PFSK-1 (cell line): ENCODE measurements around the gene MAN2B2.

Source experiments
- FOXP2 ChIP-seq: optimal IDR thresholded peaks from 2 replicates; pipeline ENCODE3; 2011; ENCODE audit warnings: borderline replicate concordance, control low read depth, inconsistent platforms; ENCODE audit not compliant: insufficient read depth; ENCODE audit errors: extremely low read length, extremely low read depth
- POLR2AphosphoS5 ChIP-seq: IDR thresholded peaks from 2 replicates; pipeline ENCODE4 v1.6.1; 2012; ENCODE audit warnings: low read depth, mild to moderate bottlenecking, control low read depth, low read length, moderate library complexity
- SIN3A ChIP-seq: IDR thresholded peaks from 2 replicates; pipeline ENCODE4 v1.6.1; 2012; ENCODE audit warnings: mild to moderate bottlenecking, low read length, moderate library complexity, borderline replicate concordance; ENCODE audit not compliant: insufficient read depth
- TAF1 ChIP-seq: IDR thresholded peaks from 2 replicates; pipeline ENCODE4 v1.6.1; 2012; ENCODE audit warnings: low read length, control low read depth, borderline replicate concordance; ENCODE audit not compliant: insufficient read depth
- TF ChIP-seq, protein P1 (sequence below), 2 experiments: IDR thresholded peaks; 2 replicates each; pipeline versions ENCODE4 v1.6.1 to v1.8.0; 2011 to 2012; ENCODE audit warnings: low read depth in 2 of 2, low read length in 2 of 2, control low read depth in 1 of 2, inconsistent platforms in 1 of 2, mild to moderate bottlenecking in 1 of 2, moderate library complexity in 1 of 2; ENCODE audit not compliant: insufficient read depth in 1 of 2

MAN2B2 gene

DNA sequence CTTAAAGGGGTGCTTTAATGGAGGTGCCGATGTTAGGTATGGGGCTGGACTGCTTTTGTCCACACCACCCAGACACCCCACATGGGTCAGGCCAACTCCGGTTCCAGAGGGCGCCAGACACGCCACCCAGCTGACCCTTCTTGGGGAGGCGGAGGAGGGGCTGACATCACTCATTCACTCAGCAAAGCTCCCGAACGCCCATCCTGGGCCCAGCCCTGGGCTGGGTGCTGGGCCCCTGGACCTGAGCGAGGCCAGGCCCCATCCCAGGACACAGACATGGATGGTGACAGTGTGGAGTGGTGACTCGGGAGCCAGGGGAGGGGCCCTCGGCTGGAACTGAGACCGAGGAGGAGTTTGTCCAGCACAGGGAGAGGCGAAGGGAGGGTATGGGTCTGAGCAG lies 28.1 kb downstream of the MAN2B2 start:
- TF ChIP-seq, protein P1, sequence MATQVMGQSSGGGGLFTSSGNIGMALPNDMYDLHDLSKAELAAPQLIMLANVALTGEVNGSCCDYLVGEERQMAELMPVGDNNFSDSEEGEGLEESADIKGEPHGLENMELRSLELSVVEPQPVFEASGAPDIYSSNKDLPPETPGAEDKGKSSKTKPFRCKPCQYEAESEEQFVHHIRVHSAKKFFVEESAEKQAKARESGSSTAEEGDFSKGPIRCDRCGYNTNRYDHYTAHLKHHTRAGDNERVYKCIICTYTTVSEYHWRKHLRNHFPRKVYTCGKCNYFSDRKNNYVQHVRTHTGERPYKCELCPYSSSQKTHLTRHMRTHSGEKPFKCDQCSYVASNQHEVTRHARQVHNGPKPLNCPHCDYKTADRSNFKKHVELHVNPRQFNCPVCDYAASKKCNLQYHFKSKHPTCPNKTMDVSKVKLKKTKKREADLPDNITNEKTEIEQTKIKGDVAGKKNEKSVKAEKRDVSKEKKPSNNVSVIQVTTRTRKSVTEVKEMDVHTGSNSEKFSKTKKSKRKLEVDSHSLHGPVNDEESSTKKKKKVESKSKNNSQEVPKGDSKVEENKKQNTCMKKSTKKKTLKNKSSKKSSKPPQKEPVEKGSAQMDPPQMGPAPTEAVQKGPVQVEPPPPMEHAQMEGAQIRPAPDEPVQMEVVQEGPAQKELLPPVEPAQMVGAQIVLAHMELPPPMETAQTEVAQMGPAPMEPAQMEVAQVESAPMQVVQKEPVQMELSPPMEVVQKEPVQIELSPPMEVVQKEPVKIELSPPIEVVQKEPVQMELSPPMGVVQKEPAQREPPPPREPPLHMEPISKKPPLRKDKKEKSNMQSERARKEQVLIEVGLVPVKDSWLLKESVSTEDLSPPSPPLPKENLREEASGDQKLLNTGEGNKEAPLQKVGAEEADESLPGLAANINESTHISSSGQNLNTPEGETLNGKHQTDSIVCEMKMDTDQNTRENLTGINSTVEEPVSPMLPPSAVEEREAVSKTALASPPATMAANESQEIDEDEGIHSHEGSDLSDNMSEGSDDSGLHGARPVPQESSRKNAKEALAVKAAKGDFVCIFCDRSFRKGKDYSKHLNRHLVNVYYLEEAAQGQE (IDR thresholded peaks at IDR 0.05; ENCODE audit: insufficient read depth in 1 of 2, low read depth in 2 of 2, low read length in 2 of 2): no peak
- no peak for TF ChIP-seq FOXP2
- TF ChIP-seq POLR2AphosphoS5: no peak
- TF ChIP-seq SIN3A: no peak
- TF ChIP-seq TAF1: no peak

DNA sequence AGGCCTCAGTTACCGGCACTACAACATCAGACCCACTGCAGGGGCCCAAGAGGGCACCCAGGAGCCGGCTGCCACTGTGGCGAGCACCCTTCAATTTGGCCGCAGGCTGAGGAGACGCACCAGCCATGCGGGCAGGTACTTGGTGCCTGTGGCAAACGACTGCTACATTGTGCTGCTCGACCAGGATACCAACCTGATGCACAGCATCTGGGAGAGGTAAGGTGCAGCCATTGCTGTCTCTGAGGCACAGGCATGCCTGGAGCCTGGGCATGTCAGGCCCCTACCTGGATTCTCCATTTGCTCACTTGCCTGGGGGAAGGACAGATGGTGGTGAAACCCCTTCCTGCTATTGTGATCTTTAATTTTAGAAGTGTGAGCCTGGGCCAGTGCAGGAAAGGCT lies 30.1 kb downstream of the MAN2B2 start:
- no peak for TF ChIP-seq SIN3A
- TF ChIP-seq, protein P1 (IDR thresholded peaks at IDR 0.05; ENCODE audit: insufficient read depth in 1 of 2, low read depth in 2 of 2, low read length in 2 of 2): no peak
- no peak for TF ChIP-seq TAF1
- TF ChIP-seq POLR2AphosphoS5: no peak
- TF ChIP-seq FOXP2: no peak

DNA sequence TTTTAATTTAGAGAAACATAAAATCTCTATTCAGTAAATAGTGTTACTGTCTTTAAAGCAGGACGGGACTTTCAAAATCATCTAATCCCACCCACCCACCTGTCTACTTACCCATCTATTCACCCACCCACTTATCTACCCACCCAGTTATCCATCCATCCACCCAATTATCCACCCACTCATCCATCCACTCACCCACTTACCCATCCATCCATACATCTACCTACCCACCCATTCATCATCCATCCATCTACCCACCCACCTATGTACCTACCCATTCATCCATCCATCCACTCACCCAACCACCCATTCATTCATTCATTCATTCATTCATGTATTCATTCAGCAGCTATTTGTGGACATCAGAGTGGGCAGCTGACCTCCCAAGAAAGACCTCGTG lies 30.6 kb downstream of the MAN2B2 start:
- no peak for TF ChIP-seq SIN3A

DNA sequence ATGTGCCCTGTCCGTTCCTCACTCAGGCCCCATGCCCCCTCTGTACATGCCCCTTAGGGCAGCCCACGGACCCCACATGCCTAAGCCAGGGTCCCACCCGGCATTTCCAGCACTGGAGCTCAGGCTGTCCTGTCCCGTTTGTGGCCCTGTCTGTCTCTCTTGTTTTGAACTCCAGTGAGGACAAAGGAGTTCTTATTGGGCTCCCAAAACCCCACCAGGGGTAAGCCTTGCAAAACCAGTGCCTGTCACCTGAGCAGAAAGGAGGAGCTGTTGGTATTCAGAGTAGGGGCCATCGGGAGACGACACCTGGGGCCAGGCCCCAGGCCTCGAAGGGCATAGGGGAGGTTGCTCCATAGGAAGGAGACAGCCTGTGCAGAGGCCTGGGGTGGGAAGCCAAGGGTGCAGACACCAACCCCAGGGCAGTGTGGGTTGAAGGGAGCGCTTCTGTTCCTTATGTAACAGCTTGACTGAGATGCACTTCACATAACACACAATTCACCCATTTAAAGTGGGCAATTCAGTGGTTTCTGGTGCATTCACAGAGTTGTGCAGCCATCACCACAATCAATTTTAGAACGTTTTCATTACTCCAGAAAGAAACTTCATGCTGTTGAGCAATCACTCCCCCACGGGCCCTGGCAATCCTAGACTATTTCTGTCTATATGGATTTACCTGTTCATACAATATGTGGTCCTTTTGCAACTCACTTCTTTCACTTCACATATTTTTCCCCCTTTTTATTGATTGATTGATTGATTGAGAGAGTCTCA lies 31.7 kb downstream of the MAN2B2 start:
- TF ChIP-seq TAF1: no peak
- TF ChIP-seq SIN3A: no peak
- TF ChIP-seq, protein P1 (IDR thresholded peaks at IDR 0.05; ENCODE audit: insufficient read depth in 1 of 2, low read depth in 2 of 2, low read length in 2 of 2): no peak

DNA sequence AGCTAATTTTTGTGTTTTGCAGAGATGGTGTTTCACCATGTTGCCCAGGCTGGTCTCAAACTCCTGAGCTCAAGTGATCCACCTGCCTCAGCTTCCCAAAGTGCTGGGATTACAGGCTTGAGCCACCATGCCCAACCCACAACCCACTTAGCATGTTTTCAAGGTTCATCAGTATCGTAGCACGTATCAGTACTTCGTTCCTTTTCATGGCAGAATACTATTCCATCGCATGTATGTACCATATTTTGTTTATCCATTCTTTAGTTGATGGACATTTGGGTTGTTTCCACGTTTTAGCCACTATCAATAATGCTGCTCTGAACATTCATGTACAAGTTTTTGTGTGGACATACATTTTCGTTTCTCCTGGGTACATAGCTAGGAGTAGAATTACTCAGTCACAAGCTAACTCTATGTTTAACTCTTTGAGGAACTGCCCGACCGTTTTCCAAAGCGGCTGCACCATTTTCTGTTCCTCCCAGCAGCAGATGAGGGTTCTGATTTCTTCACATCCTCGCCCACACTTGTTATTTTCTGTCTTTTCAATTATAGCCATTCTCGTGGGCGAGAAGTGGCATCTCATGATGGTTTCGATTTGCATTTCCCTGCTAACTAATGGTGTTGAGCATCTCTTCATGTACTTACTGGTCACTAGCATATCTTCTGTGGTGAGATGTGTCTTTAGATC lies 32.5 kb downstream of the MAN2B2 start:
- TF ChIP-seq FOXP2 (no peak), TAF1 (no peak), SIN3A (no peak)
- TF ChIP-seq, protein P1 (IDR thresholded peaks at IDR 0.05; ENCODE audit: insufficient read depth in 1 of 2, low read depth in 2 of 2, low read length in 2 of 2): no peak
